Heart right ventricle (tissue), 16 donors: ENCODE measurements around the gene ENOX1. TPM values are rescaled to one million over a fixed set of nuclear protein-coding genes. Genes with fewer than 3 reads are reported as not detected.

ENCODE experiments used
- ATAC-seq, 8 donors: fragments of 200-7000 bp; cut with Tn5 transposase; one replicate each; pipeline ENCODE4 v1.9.1; 2020; ENCODE audit warnings: mild to moderate bottlenecking in 8 of 8, moderate library complexity in 8 of 8, moderate number of reproducible peaks in 1 of 8
- DNase-seq, 2 donors: peaks; one replicate each; pipeline ENCODE4 v3.0.0-alpha.2; 2020
- H3K27ac ChIP-seq, 10 donors: fragments of 200-600 bp; sonication (generic) in 2 of 10; one replicate each; pipeline versions ENCODE4 v1.5.0 to v1.8.0; 2020 to 2022; ENCODE audit warnings: mild to moderate bottlenecking in 3 of 10
- H3K27me3 ChIP-seq, 7 donors: fragments of 200-600 bp; one replicate each; pipeline ENCODE4 v1.8.0; 2021 to 2022; ENCODE audit warnings: mild to moderate bottlenecking in 2 of 7
- H3K36me3 ChIP-seq, 9 donors: fragments of 200-600 bp; sonication (generic) in 1 of 9; one replicate each; pipeline versions ENCODE4 v1.5.0 to v1.8.0; 2020 to 2022; ENCODE audit warnings: mild to moderate bottlenecking in 2 of 9
- H3K4me1 ChIP-seq, 9 donors: fragments of 200-600 bp; sonication (generic) in 1 of 9; one replicate each; pipeline versions ENCODE4 v1.5.0 to v1.8.0; 2020 to 2022; ENCODE audit warnings: mild to moderate bottlenecking in 4 of 9
- H3K4me3 ChIP-seq, 10 donors: fragments of 200-600 bp; sonication (generic) in 2 of 10; one replicate each; pipeline versions ENCODE4 v1.5.0 to v1.8.0; 2020 to 2022; ENCODE audit warnings: mild to moderate bottlenecking in 7 of 10, moderate library complexity in 2 of 10
- H3K9me3 ChIP-seq, 11 donors: fragments of 200-600 bp in 10 of 11; sonication (generic) in 2 of 11; one replicate each; pipeline versions ENCODE4 v1.5.0 to v1.8.0; 2013 to 2022; ENCODE audit warnings: mild to moderate bottlenecking in 2 of 11, control low read depth in 1 of 11, moderate library complexity in 1 of 11
- WGBS, 2 donors: extraction: QIAGEN DNeasy Blood & Tissue Kit; methylation state at CpG; one replicate each; pipeline ENCODE4 v1.1.7; 2013; ENCODE audit warnings: inconsistent platforms in 1 of 2; 5-methylcytosine and 5-hydroxymethylcytosine counted together
- intact Hi-C, 10 donors: fragments of 100-400 bp; cut with DNase I; formaldehyde crosslinking; loops; one replicate each; pipeline versions ENCODE4 v1.11.1 to v1.14.2; 2022
- polyA plus RNA-seq, 2 donors: library from polyadenylated mRNA; stranded (reverse); fragments of 200-250 nt; gene quantifications; one replicate each; pipeline ENCODE4 v1.2.3, GENCODE V29; 2013
- total RNA-seq, 10 donors: library from RNA; stranded (reverse); fragmentation: NEBNext Ultra II Directional in 3 of 10; extraction: Animal tissue kit (Norgen Biotek cat#: 25700) in 3 of 10; gene quantifications; one replicate each; pipeline versions ENCODE4 v1.2.1 to v1.2.4, GENCODE V29; 2021 to 2023
- TF ChIP-seq, protein P1 (sequence below), 9 donors: fragments of 200-600 bp; sonication (generic) in 2 of 9; IDR thresholded peaks; one replicate each; pipeline versions ENCODE4 v1.5.0 to v1.8.0; 2021 to 2022; ENCODE audit warnings: antibody characterized with exemption in 9 of 9, mild to moderate bottlenecking in 5 of 9, moderate library complexity in 1 of 9
- donor health status: Arrhythmogenic right ventricular cardiomyopathy.
- donor health status: ischemic (EF 13 %, LVEDD 7.1; RV severe dilation, severe dysfunction).
- donor health status: healthy with polysubstance abuse.
- donor health status: DM: no; HTN: yes; CAD: no.
- donor health status: DM: no; HTN: no; CAD: no.
- donor health status: ischemic (EF 25% LVEDD 6.9; RV normal size, moderate dysfunction).
- donor health status: ischemic (EF 25% LVEDD 5.7; RV mildly dilated, moderate dysfunction).
- donor health status: healthy.
- donor health status: DM: yes; HTN: yes; CAD: no.
- donor health status: Ischemic cardiomyopathy.
- donor health status: ischemic (EF 35%, LVEDD 5.7; RV mildly dilated, moderate dysfunction).
- donor health status: nonischemic (EF 11% LVEDD 7.7; RV severe dilation, severe dysfunction).
- donor health status: DM: yes; HTN: yes; CAD: no.
- donor health status: PGD.
- donor health status: ischemic (EF 29% LVEDD 5.4; RV normal size, mild dysfunction).
- donor health status: nonischemic (EF 23%, LVEDD 6.1; RV moderate dilation, normal function).

ENOX1 gene
- total and polyA plus RNA-seq, 12 donors = 2.0 to 10.4 (median 7.1) TPM

DNA sequence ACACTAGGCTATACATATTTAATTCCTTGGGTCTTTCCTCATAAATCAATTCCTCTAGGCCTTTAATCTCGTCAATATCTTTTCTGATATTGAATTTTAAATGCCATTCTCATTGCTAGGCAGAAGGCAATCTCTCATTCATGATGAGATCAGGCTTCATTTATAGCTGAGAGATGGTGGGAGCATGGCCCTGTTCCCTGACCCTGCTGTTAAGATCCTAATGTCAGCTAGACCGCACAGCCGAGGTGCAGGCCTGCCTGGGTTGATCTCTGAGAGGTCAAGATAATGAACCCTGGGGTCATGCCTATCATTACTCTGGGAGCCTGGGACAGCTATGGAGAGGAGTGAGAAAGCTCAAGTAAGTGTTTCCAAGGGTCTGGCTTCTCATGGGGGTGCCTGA lies 509.6 kb downstream of the ENOX1 start:
- H3K27me3 ChIP-seq = no peaks in the 10 kb centered on the region
- WGBS, 2 donors = 66 to 80% methylated on average over 3 of the region's 3 CpGs
- TF ChIP-seq, protein P1, sequence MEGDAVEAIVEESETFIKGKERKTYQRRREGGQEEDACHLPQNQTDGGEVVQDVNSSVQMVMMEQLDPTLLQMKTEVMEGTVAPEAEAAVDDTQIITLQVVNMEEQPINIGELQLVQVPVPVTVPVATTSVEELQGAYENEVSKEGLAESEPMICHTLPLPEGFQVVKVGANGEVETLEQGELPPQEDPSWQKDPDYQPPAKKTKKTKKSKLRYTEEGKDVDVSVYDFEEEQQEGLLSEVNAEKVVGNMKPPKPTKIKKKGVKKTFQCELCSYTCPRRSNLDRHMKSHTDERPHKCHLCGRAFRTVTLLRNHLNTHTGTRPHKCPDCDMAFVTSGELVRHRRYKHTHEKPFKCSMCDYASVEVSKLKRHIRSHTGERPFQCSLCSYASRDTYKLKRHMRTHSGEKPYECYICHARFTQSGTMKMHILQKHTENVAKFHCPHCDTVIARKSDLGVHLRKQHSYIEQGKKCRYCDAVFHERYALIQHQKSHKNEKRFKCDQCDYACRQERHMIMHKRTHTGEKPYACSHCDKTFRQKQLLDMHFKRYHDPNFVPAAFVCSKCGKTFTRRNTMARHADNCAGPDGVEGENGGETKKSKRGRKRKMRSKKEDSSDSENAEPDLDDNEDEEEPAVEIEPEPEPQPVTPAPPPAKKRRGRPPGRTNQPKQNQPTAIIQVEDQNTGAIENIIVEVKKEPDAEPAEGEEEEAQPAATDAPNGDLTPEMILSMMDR (IDR thresholded peaks at IDR 0.05) = no peak
- H3K36me3 ChIP-seq = no peaks in the 10 kb centered on the region
- no peak for DNase-seq
- H3K4me1 ChIP-seq = peaks cover 0 to 14% (median 0%) of the 10 kb centered on the region in 9 donors
- peak in 2 of 8 donors; percentile 11 to 20 for ATAC-seq
- no peak overlapping the region for H3K4me3 ChIP-seq
- no peak overlapping the region for H3K27ac ChIP-seq
- intact Hi-C loops = loop anchor here in 1 of 10 donors (5.0 kb wide), 1 partner anchor 60 kb away; no protein-coding TSS in a partner anchor
- no peaks in the 10 kb centered on the region for H3K9me3 ChIP-seq

DNA sequence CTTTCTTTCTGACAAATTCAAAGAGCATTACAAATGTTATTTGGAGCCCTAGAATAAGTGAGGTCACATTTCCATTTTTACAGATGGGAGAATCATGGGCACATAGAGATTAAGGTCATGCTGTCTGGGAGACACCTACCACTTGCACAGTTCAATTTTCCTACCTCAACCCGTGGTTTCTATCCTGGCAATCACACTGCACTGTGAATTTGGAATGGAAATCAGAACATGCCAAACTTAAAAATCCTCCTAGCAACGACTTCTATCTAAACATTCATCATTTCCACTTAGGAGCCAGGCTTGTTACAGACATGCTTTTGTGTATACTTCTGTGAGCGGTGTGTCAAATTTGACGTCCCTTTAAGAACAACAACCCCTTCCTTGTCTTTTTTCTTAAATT lies 511.9 kb downstream of the ENOX1 start:
- Histone ChIP-seq H3K4me3 (no peak overlapping the region), H3K27ac (no peak overlapping the region), H3K36me3 (no peaks in the 10 kb centered on the region), H3K27me3 (no peaks in the 10 kb centered on the region), H3K9me3 (no peaks in the 10 kb centered on the region), H3K4me1 (peaks cover 0 to 27% (median 8%) of the 10 kb centered on the region in 9 donors)
- 52 to 53% methylated on average over 4 of the region's 4 CpGs for WGBS, 2 donors
- TF ChIP-seq, protein P1 (IDR thresholded peaks at IDR 0.05) = no peak
- ATAC-seq = peak in 2 of 8 donors; percentile 47 to 56
- intact Hi-C loops = loop anchor here in 1 of 10 donors (5.0 kb wide), 1 partner anchor 62 kb away; no protein-coding TSS in a partner anchor
- no peak for DNase-seq

DNA sequence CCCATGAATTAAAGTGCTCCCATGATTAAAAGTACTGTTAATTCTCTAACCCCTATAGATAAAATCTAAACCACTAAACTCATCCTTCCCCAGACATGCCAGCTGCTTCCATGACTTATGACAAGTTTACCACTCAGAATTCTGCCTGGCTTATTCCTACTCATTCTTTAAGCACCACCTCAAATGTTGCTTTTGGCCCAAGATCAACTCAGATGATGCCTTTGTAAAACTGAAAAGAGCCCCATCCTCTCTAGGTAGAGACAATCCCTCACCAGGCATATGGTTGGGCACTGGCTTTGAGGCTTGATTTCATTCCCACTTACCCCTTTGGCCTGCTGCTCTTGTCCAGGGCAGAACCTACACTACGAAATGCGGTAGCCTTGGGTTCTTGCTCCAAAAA lies 513.4 kb downstream of the ENOX1 start:
- DNase-seq (no peak), ATAC-seq (no peak)
- H3K36me3 ChIP-seq = no peaks in the 10 kb centered on the region
- TF ChIP-seq, protein P1 (IDR thresholded peaks at IDR 0.05) = no peak
- WGBS, 2 donors = 97 to 100% methylated on average over 2 of the region's 2 CpGs
- intact Hi-C loops = no loop called here
- H3K4me3 ChIP-seq = no peak overlapping the region
- H3K27ac ChIP-seq = no peak overlapping the region
- peaks cover 0 to 34% (median 17%) of the 10 kb centered on the region in 9 donors for H3K4me1 ChIP-seq
- no peaks in the 10 kb centered on the region for H3K27me3 ChIP-seq
- H3K9me3 ChIP-seq = no peaks in the 10 kb centered on the region

DNA sequence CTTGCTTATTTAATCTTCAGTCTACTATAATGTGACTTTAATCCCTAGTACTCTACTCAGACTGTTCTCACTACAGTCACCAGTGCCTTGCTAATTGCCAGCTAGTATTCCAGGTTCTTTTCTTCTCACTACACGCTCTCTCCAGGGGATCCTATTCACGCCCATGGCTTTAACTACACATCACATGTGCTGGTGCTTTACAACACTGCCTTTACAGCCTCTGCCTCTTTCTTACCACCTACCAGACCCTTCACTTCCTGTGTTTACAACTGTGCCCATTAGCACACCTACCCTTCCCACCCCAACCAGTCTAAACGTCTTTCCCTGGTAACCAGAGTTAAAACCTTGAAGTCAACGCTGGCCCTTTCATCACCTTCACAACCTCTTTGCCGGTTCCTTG lies 513.9 kb downstream of the ENOX1 start:
- WGBS, 2 donors = 84% methylated on average over 5 of the region's 5 CpGs
- Histone ChIP-seq H3K9me3 (no peaks in the 10 kb centered on the region), H3K27ac (no peak overlapping the region)

More for the DNA sequence above, 513.9 kb downstream of the ENOX1 start:
- TF ChIP-seq, protein P1 (IDR thresholded peaks at IDR 0.05) = no peak
- Histone ChIP-seq H3K27me3 (no peaks in the 10 kb centered on the region), H3K4me3 (no peak overlapping the region), H3K36me3 (no peaks in the 10 kb centered on the region), H3K4me1 (peaks cover 0 to 39% (median 17%) of the 10 kb centered on the region in 9 donors)
- intact Hi-C loops = no loop called here
- DNase-seq = no peak
- ATAC-seq = no peak
